CD4-positive, alpha-beta T cell (primary cell): ENCODE measurements around the gene STK11. TPM values are rescaled to one million over a fixed set of nuclear protein-coding genes. Genes with fewer than 3 reads are reported as not detected.

ENCODE experiments used
- ATAC-seq: fragments of 200-7000 bp; cut with Tn5 transposase; one replicate; pipeline ENCODE4 v1.10.0; 2022; ENCODE audit warnings: mild to moderate bottlenecking; ENCODE audit not compliant: poor library complexity
- CTCF ChIA-PET: fragments of 350-600 bp; sonication (Branson Sonifier 250); formaldehyde crosslinking; loops from one replicate; lab custom pipeline; 2021; ENCODE audit warnings: antibody characterized with exemption, inconsistent platforms; lab: Charles Lee
- POLR2A ChIA-PET: fragments of 350-600 bp; sonication (Branson Sonifier 250); formaldehyde crosslinking; loops from one replicate; lab custom pipeline; 2021; ENCODE audit warnings: antibody characterized with exemption, inconsistent platforms; lab: Charles Lee
- DNase-seq, 14 experiments: peaks; one replicate each; pipeline ENCODE4 v3.0.0-alpha.2; 2013 to 2020; ENCODE audit warnings: mixed read lengths in 2 of 14
- H3K27ac ChIP-seq, 2 donors: one replicate each; pipeline versions ENCODE4 v1.5.1 to v1.7.0; 2013; ENCODE audit warnings: low read length in 2 of 2, low read depth in 1 of 2, mild to moderate bottlenecking in 1 of 2
- H3K27me3 ChIP-seq, 2 experiments: 1 replicate in 1 of 2; 2 replicates in 1 of 2; pipeline versions ENCODE4 v1.6.1 to v1.7.0; 2013; ENCODE audit warnings: low read length in 2 of 2, control low read depth in 1 of 2, mild to moderate bottlenecking in 1 of 2, moderate library complexity in 1 of 2; ENCODE audit not compliant: insufficient read depth in 2 of 2, control insufficient read depth in 1 of 2
- H3K36me3 ChIP-seq: one replicate; pipeline ENCODE4 v1.6.1; 2013; ENCODE audit warnings: low read length, control low read depth; ENCODE audit not compliant: insufficient read depth
- H3K4me1 ChIP-seq: one replicate; pipeline ENCODE4 v1.6.1; 2013; ENCODE audit warnings: low read length, control low read depth; ENCODE audit not compliant: insufficient read depth
- H3K4me3 ChIP-seq: one replicate; pipeline ENCODE4 v1.5.1; 2013; ENCODE audit warnings: mild to moderate bottlenecking, low read length, moderate library complexity
- H3K9me3 ChIP-seq, 2 experiments: 1 replicate in 1 of 2; 2 replicates in 1 of 2; pipeline versions ENCODE4 v1.6.1 to v1.7.0; 2013; ENCODE audit warnings: low read length in 2 of 2, mild to moderate bottlenecking in 2 of 2, control low read depth in 1 of 2, moderate library complexity in 1 of 2; ENCODE audit not compliant: control insufficient read depth in 1 of 2, insufficient read depth in 1 of 2
- H3K27ac Mint-ChIP-seq: one replicate; pipeline ENCODE4 v1.8.0; 2020; ENCODE audit warnings: mixed read lengths
- H3K27me3 Mint-ChIP-seq: one replicate; pipeline ENCODE4 v1.8.0; 2021; ENCODE audit warnings: mixed read lengths
- H3K36me3 Mint-ChIP-seq: one replicate; pipeline ENCODE4 v1.8.0; 2021; ENCODE audit warnings: low read depth, mixed read lengths
- H3K4me1 Mint-ChIP-seq: one replicate; pipeline ENCODE4 v1.8.0; 2021; ENCODE audit warnings: low read depth, mixed read lengths
- H3K4me3 Mint-ChIP-seq: one replicate; pipeline ENCODE4 v1.8.0; 2020; ENCODE audit warnings: mild to moderate bottlenecking, mixed read lengths
- H3K9me3 Mint-ChIP-seq: one replicate; pipeline ENCODE4 v1.8.0; 2020; ENCODE audit warnings: mixed read lengths
- CTCF ChIP-seq: fragments of 200-600 bp; IDR thresholded peaks from one replicate; pipeline ENCODE4 v1.8.0; 2022; ENCODE audit warnings: antibody characterized with exemption, mild to moderate bottlenecking
- intact Hi-C, 2 experiments: fragments of 100-400 bp; cut with DNase I in 1 of 2; cut with micrococcal nuclease in 1 of 2; formaldehyde crosslinking; loops; one replicate each; pipeline versions ENCODE4 v1.15.1 to v1.9.0; 2023 to 2025; cut with DNase I, micrococcal nuclease
- total RNA-seq, 174 experiments: library from RNA in 2 of 174; stranded (reverse) in 2 of 174; gene quantifications; one replicate each; pipeline ENCODE4 v1.2.3 and lab custom pipeline; 2021 to 2026

STK11 gene
- total RNA-seq, 2 experiments from 2014 or later = 49.7 to 53.0 TPM

GRCh38 chr19:1250437-1251260, 45.1 kb downstream of the STK11 start:
- intact Hi-C loops = loop anchor here in 1 of 2 experiments (5.0 kb wide), 1 partner anchor 173 kb away; no protein-coding TSS in a partner anchor
- no peaks in the 10 kb centered on the region for H3K9me3 ChIP-seq

GRCh38 chr19:1251330-1252220, 46.0 kb downstream of the STK11 start:
- TF ChIP-seq CTCF = no peak
- peaks cover 11% of the 10 kb centered on the region for H3K4me1 Mint-ChIP-seq
- peak overlapping the region; percentile 97 for H3K27ac Mint-ChIP-seq
- intact Hi-C loops = loop anchor here in 1 of 2 experiments (5.0 kb wide), 1 partner anchor 174 kb away; no protein-coding TSS in a partner anchor
- no peaks in the 10 kb centered on the region for H3K9me3 ChIP-seq
- ATAC-seq (peak; percentile 18), DNase-seq (peak in 12 of 14 experiments; percentile 52 to 86 (median 70))
- H3K4me3 ChIP-seq = peak overlapping the region; percentile 87
- ChIA-PET CTCF (interaction anchor here (0.9 kb wide), 1 partner anchor 15 kb away, joined by 5 read pairs; no protein-coding TSS in a partner anchor), POLR2A (interaction anchor here (0.8 to 3.7 kb wide), 3 partner anchors 13 to 212 kb away, joined by 3 to 193 read pairs (median 15); partner anchors contain the start of genes ABCA7, CIRBP and FAM174C)
- H3K27me3 Mint-ChIP-seq = no peaks in the 10 kb centered on the region
- H3K9me3 Mint-ChIP-seq = no peaks in the 10 kb centered on the region
- H3K4me3 Mint-ChIP-seq = peak overlapping the region; percentile 97
- H3K36me3 ChIP-seq = peaks cover 39% of the 10 kb centered on the region
- H3K36me3 Mint-ChIP-seq = peaks cover 44% of the 10 kb centered on the region
- H3K27me3 ChIP-seq = no peaks in the 10 kb centered on the region
- peak overlapping the region; percentile 87 for H3K27ac ChIP-seq
- peaks cover 65% of the 10 kb centered on the region for H3K4me1 ChIP-seq

More at GRCh38 chr19:1250437-1251260, 45.1 kb downstream of the STK11 start:
- DNase-seq (peak in 12 of 14 experiments; percentile 50 to 87 (median 65)), ATAC-seq (no peak)
- Histone ChIP-seq H3K27me3 (no peaks in the 10 kb centered on the region), H3K36me3 (peaks cover 30% of the 10 kb centered on the region), H3K4me3 (peak overlapping the region; percentile 87), H3K4me1 (peaks cover 56% of the 10 kb centered on the region), H3K27ac (peak overlapping the region; percentile 87)
- CTCF ChIA-PET = no interaction called here
- peaks cover 36% of the 10 kb centered on the region for H3K36me3 Mint-ChIP-seq
- H3K4me3 Mint-ChIP-seq = peak overlapping the region; percentile 97
- H3K27ac Mint-ChIP-seq = peak overlapping the region; percentile 97
- no peaks in the 10 kb centered on the region for H3K27me3 Mint-ChIP-seq
- H3K4me1 Mint-ChIP-seq = peaks cover 11% of the 10 kb centered on the region
- POLR2A ChIA-PET = interaction anchor here (0.9 to 3.7 kb wide), 7 partner anchors 9 to 25 kb away, joined by 3 to 193 read pairs (median 9); partner anchors contain the start of genes CIRBP and FAM174C
- H3K9me3 Mint-ChIP-seq = no peaks in the 10 kb centered on the region
- no peak for TF ChIP-seq CTCF
